Neural progenitor cell (in vitro differentiated cells): ENCODE measurements around the gene ARHGAP26.

Source experiments
- CTCF ChIP-seq: fragments of 200-600 bp; sonication (generic); IDR thresholded peaks from 2 replicates; pipeline ENCODE4 v1.5.1; 2017; ENCODE audit warnings: antibody characterized with exemption, mild to moderate bottlenecking
- EZH2 ChIP-seq: fragments of 200-600 bp; sonication (generic); IDR thresholded peaks from 2 replicates; pipeline ENCODE4 v1.6.1; 2017; ENCODE audit warnings: antibody characterized with exemption, mild to moderate bottlenecking, moderate library complexity
- EZH2phosphoT487 ChIP-seq: fragments of 200-600 bp; sonication (generic); IDR thresholded peaks from 2 replicates; pipeline ENCODE4 v1.6.1; 2017; ENCODE audit warnings: antibody characterized with exemption

GRCh38 chr5:143191720-143192119, 421.5 kb downstream of the ARHGAP26 start:
- TF ChIP-seq CTCF = no peak
- no peak for TF ChIP-seq EZH2
- no peak for TF ChIP-seq EZH2phosphoT487
